ENCODE measurements around the gene TCF19. TPM values are rescaled to one million over a fixed set of nuclear protein-coding genes. Genes with fewer than 3 reads are reported as not detected.
"Not testable (repeated sequence)": the region's sequence is repeated elsewhere in the genome, so short reads cannot be mapped to it uniquely, and the experiment has no call there.

TCF19 gene
- total RNA-seq, 1 experiment from 2014 or later: 12.7 TPM

DNA sequence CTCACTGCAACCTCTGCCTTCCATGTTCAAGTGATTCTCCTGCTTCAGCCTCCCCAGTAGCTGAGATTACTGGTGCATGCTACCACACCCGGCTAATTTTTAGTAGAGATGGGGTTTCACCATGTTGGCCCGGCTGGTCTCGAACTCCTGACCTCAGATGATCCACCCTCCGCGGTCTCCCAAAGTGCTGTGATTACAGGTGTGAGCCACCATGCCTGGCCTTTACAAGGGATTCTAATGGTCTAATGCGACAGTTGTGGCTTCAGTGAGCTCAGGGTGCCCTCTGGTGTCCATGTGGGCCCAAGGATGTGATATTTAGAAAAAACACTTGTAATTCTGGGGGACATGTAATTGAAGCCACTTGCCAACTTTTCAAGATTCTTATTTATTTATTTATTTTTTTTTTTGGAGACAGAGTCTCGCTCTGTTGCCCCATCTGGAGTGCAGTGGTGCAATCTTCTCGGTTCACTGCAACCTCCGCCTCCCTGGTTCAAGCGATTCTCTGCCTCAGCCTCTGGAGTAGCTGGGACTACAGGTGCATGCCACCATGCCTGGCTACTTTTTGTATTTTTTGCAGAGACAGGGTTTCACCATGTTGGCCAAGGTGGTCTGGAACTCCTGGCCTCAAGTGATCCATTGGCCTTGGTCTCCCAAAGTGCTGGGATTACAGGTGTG, 34.2 kb downstream of the TCF19 start:
- peaks cover 14% of the 10 kb centered on the region for H3K36me3 Mint-ChIP-seq
- H3K27me3 Mint-ChIP-seq (ENCODE audit: low read depth); H3K4me3 Mint-ChIP-seq; H3K27ac Mint-ChIP-seq: not testable (repeated sequence)
- TF ChIP-seq ZNF671 (CRISPR knock-in tag; IDR thresholded peaks at IDR 0.05) (peak; percentile 42; the same call in 1 of the 2 replicates), ZNF121 (CRISPR knock-in tag; IDR thresholded peaks at IDR 0.05) (peak; percentile 90; the same call in 1 of the 2 replicates), TEAD1 (CRISPR knock-in tag; IDR thresholded peaks at IDR 0.05) (peak; percentile 64; the same call in 1 of the 2 replicates), GTF2I (CRISPR knock-in tag; conservative IDR thresholded peaks at IDR 0.05) (peak; percentile 79), ZNF232 (CRISPR knock-in tag; IDR thresholded peaks at IDR 0.05) (0 out of 2 replicates have a peak, but pooled peaks have one; percentile 55), ZNF423 (CRISPR knock-in tag; IDR thresholded peaks at IDR 0.05) (peak; percentile 21; the same call in 1 of the 2 replicates)
- TF ChIP-seq, protein P1, sequence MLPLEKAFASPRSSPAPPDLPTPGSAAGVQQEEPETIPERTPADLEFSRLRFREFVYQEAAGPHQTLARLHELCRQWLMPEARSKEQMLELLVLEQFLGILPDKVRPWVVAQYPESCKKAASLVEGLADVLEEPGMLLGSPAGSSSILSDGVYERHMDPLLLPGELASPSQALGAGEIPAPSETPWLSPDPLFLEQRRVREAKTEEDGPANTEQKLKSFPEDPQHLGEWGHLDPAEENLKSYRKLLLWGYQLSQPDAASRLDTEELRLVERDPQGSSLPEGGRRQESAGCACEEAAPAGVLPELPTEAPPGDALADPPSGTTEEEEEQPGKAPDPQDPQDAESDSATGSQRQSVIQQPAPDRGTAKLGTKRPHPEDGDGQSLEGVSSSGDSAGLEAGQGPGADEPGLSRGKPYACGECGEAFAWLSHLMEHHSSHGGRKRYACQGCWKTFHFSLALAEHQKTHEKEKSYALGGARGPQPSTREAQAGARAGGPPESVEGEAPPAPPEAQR (CRISPR knock-in tag; IDR thresholded peaks at IDR 0.05): peak; percentile 84; the same call in 1 of the 2 replicates
- TF ChIP-seq, protein P2, sequence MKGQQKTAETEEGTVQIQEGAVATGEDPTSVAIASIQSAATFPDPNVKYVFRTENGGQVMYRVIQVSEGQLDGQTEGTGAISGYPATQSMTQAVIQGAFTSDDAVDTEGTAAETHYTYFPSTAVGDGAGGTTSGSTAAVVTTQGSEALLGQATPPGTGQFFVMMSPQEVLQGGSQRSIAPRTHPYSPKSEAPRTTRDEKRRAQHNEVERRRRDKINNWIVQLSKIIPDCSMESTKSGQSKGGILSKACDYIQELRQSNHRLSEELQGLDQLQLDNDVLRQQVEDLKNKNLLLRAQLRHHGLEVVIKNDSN (CRISPR knock-in tag; IDR thresholded peaks at IDR 0.05): 0 out of 2 replicates have a peak, but pooled peaks have one; percentile 34
- TF ChIP-seq, protein P3, sequence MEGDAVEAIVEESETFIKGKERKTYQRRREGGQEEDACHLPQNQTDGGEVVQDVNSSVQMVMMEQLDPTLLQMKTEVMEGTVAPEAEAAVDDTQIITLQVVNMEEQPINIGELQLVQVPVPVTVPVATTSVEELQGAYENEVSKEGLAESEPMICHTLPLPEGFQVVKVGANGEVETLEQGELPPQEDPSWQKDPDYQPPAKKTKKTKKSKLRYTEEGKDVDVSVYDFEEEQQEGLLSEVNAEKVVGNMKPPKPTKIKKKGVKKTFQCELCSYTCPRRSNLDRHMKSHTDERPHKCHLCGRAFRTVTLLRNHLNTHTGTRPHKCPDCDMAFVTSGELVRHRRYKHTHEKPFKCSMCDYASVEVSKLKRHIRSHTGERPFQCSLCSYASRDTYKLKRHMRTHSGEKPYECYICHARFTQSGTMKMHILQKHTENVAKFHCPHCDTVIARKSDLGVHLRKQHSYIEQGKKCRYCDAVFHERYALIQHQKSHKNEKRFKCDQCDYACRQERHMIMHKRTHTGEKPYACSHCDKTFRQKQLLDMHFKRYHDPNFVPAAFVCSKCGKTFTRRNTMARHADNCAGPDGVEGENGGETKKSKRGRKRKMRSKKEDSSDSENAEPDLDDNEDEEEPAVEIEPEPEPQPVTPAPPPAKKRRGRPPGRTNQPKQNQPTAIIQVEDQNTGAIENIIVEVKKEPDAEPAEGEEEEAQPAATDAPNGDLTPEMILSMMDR (IDR thresholded peaks at IDR 0.05): peak; percentile 22; the same call in 1 of the 2 replicates
- CTCF ChIA-PET: interaction anchor here (0.6 to 6.5 kb wide), 34 partner anchors 11 to 1747 kb away, joined by 3 to 60 read pairs (median 4); partner anchors contain the start of genes POU5F1, PSORS1C2 and TCF19
- POLR2A ChIA-PET: interaction anchor here (0.7 to 0.8 kb wide), 3 partner anchors 13 to 368 kb away, joined by 4 to 7 read pairs (median 4); no protein-coding TSS in a partner anchor
- peaks cover 18% of the 10 kb centered on the region for H3K4me1 Mint-ChIP-seq
- ATAC-seq: peak; percentile 64
- peaks cover 14% of the 10 kb centered on the region for H3K9me3 Mint-ChIP-seq
- peak; percentile 81 for DNase-seq (ENCODE audit: low spot score)

DNA sequence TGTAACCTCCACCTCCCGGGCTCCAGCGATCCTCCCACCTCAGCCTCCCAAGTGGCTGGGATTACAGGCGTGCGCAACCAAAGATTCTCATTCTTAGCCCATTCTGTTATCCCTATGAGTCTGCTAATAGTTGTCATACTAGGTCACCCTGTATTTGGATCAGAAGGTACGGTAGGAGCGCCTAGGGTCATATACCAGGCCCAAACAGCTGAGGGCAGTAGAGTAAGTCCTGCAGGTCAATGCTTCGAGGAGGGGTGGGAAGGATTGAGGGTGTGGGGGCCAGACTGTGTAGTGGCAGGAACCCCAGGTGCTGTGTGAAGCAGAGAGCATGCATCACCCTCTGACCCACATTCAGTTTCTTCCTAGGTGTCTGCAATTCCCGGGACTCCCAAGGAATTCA, 34.8 kb downstream of the TCF19 start:
- Mint-ChIP-seq H3K9me3 (peaks cover 14% of the 10 kb centered on the region), H3K36me3 (peaks cover 14% of the 10 kb centered on the region), H3K27me3 (ENCODE audit: low read depth) (no peaks in the 10 kb centered on the region), H3K4me3 (no peak overlapping the region), H3K4me1 (peaks cover 14% of the 10 kb centered on the region), H3K27ac (no peak overlapping the region)
- CTCF ChIA-PET: interaction anchor here (0.6 to 6.5 kb wide), 26 partner anchors 10 to 1746 kb away, joined by 3 to 60 read pairs (median 4); partner anchors contain the start of genes POU5F1, PSORS1C2 and TCF19
- POLR2A ChIA-PET: interaction anchor here (0.8 kb wide), 1 partner anchor 369 kb away, joined by 4 read pairs; no protein-coding TSS in a partner anchor
- ATAC-seq: peak; percentile 11
- no peak for DNase-seq (ENCODE audit: low spot score)
- TF ChIP-seq, protein P4, sequence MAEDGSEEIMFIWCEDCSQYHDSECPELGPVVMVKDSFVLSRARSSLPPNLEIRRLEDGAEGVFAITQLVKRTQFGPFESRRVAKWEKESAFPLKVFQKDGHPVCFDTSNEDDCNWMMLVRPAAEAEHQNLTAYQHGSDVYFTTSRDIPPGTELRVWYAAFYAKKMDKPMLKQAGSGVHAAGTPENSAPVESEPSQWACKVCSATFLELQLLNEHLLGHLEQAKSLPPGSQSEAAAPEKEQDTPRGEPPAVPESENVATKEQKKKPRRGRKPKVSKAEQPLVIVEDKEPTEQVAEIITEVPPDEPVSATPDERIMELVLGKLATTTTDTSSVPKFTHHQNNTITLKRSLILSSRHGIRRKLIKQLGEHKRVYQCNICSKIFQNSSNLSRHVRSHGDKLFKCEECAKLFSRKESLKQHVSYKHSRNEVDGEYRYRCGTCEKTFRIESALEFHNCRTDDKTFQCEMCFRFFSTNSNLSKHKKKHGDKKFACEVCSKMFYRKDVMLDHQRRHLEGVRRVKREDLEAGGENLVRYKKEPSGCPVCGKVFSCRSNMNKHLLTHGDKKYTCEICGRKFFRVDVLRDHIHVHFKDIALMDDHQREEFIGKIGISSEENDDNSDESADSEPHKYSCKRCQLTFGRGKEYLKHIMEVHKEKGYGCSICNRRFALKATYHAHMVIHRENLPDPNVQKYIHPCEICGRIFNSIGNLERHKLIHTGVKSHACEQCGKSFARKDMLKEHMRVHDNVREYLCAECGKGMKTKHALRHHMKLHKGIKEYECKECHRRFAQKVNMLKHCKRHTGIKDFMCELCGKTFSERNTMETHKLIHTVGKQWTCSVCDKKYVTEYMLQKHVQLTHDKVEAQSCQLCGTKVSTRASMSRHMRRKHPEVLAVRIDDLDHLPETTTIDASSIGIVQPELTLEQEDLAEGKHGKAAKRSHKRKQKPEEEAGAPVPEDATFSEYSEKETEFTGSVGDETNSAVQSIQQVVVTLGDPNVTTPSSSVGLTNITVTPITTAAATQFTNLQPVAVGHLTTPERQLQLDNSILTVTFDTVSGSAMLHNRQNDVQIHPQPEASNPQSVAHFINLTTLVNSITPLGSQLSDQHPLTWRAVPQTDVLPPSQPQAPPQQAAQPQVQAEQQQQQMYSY (CRISPR knock-in tag; IDR thresholded peaks at IDR 0.05): no peak
- TF ChIP-seq, protein P5, sequence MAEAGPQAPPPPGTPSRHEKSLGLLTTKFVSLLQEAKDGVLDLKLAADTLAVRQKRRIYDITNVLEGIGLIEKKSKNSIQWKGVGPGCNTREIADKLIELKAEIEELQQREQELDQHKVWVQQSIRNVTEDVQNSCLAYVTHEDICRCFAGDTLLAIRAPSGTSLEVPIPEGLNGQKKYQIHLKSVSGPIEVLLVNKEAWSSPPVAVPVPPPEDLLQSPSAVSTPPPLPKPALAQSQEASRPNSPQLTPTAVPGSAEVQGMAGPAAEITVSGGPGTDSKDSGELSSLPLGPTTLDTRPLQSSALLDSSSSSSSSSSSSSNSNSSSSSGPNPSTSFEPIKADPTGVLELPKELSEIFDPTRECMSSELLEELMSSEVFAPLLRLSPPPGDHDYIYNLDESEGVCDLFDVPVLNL (CRISPR knock-in tag; IDR thresholded peaks at IDR 0.05; ENCODE audit: borderline replicate concordance, low read depth): no peak
- TF ChIP-seq MYBL2 (CRISPR knock-in tag; IDR thresholded peaks at IDR 0.05) (no peak), NR2C2 (CRISPR knock-in tag; IDR thresholded peaks at IDR 0.05) (no peak), ZNF232 (CRISPR knock-in tag; IDR thresholded peaks at IDR 0.05) (no peak), IRF2 (CRISPR knock-in tag; IDR thresholded peaks at IDR 0.05; ENCODE audit: borderline replicate concordance, low read depth) (no peak), SMAD3 (CRISPR knock-in tag; IDR thresholded peaks at IDR 0.05; ENCODE audit: borderline replicate concordance) (no peak), FOXK1 (CRISPR knock-in tag; IDR thresholded peaks at IDR 0.05) (no peak), JUN (CRISPR knock-in tag; IDR thresholded peaks at IDR 0.05) (no peak), SMAD4 (CRISPR knock-in tag; IDR thresholded peaks at IDR 0.05) (no peak), NFATC4 (CRISPR knock-in tag; IDR thresholded peaks at IDR 0.05) (no peak), ZNF219 (CRISPR knock-in tag; IDR thresholded peaks at IDR 0.05; ENCODE audit: borderline replicate concordance) (no peak), ZNF396 (CRISPR knock-in tag; IDR thresholded peaks at IDR 0.05; ENCODE audit: borderline replicate concordance) (no peak), ZNF423 (CRISPR knock-in tag; IDR thresholded peaks at IDR 0.05) (no peak), ZNF317 (CRISPR knock-in tag; IDR thresholded peaks at IDR 0.05; ENCODE audit: borderline replicate concordance, low read depth) (no peak)
- TF ChIP-seq, protein P6, sequence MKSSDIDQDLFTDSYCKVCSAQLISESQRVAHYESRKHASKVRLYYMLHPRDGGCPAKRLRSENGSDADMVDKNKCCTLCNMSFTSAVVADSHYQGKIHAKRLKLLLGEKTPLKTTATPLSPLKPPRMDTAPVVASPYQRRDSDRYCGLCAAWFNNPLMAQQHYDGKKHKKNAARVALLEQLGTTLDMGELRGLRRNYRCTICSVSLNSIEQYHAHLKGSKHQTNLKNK (CRISPR knock-in tag; IDR thresholded peaks at IDR 0.05): no peak

Data from WTC11 (cell line).